NCI-H2227 (cell line): ENCODE data around the gene ATG9A.

Source experiments
- DNase-seq: peaks from one replicate; lab custom pipeline; 2025; ENCODE audit not compliant: unreplicated experiment; lab: John Stamatoyannopoulos, UW

Gene ATG9A

DNA sequence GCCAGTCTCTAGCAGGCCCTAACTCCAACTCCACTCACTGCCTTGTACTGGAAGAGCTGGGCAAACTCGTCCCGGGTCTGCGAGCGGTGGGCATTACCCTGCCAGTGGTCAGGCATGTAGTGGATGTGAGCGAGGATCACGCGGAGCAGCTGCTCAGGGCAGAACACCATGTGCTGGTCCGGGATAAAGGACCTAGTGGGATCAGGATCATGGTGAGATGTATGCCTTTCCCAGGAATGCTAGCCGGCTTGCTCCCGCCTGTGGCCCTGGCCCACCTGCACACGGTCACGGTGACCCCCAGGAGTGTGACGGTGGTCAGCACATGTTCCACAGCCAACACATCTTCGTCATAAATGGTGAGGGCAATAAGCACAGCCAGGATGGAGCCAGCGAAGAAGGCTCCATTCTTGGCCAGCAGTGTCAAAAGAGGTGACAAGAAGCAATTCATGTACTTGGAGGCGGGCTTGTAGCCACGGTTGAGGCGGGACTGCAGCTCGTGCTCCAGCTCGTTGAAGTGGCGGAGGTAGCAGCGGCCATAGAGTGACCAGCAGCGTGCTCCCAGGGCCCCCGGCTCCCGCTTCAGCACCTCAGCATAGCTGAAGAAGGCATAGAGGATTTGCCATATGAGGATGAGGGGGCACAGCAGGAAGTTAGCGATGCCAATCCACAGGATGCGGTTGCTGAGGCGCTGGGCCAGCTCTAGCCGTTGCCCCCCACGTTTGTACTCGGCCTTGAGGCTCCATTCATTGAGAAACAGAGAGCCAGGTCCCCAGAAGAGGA is 5.4 kb downstream of the ATG9A start:
- no peak for DNase-seq

DNA sequence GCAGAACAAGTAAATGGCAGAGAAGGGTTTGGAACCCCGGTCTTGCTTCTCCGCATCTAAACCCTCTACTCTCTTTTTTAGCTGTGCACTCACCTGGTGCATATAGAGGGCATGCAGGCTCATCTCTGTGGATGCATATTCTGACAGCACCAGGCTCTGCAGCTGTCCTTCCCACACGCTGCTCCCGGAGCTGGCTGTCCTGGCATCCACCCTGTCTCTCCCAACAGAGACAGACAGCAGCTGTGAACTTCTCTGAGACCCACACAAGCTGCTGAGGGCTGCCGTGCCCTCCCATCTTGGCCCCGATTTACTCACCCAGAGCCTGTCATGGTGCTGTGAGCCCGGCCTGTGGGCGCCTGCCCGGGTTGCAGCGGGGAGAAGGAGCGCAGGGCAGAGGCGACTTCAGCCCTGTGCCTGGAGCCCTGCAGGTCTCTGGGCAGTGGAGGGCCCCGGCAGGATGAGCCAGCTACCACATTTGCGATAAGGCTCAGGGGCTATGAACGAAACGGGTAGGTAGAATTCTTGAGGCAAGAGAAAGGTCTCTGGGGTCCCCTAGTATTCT is 7.4 kb downstream of the ATG9A start:
- DNase-seq = no peak

DNA sequence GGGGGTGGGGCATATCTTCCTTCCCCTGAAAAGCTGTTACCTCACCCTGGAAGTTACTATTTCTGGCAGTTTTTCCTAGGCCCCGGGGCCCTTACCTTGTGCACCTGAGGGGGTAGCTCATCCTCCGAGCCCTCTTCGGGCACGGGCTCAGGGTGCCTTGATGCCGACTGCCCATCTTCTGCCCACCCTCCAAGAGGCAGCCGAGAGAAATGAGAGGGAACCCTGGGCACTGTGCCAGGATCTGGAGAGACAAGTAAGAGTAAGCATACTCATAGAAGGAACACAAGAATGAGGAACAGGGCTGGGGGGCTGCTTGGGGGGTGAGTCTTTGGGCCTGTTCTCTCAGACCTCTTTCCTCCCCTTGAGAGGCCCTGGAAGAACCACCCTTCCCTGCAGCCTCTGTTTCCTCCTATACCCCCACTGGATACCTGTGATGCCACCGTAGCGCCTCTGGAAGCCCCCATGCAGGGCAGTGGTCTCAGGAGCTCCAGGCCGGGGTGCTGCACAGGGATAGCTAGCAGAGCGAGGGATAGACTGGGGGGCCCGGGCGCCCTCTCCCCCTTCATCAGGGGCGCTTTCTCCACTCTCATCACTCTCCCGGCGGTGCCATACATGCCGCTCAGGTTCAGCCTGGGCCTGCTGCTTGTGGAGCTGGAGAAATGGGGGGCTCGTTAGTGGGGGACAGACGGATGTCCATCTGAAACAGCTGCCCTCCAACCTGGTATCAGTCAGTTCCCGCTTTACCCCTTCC is 8.6 kb downstream of the ATG9A start:
- no peak for DNase-seq

DNA sequence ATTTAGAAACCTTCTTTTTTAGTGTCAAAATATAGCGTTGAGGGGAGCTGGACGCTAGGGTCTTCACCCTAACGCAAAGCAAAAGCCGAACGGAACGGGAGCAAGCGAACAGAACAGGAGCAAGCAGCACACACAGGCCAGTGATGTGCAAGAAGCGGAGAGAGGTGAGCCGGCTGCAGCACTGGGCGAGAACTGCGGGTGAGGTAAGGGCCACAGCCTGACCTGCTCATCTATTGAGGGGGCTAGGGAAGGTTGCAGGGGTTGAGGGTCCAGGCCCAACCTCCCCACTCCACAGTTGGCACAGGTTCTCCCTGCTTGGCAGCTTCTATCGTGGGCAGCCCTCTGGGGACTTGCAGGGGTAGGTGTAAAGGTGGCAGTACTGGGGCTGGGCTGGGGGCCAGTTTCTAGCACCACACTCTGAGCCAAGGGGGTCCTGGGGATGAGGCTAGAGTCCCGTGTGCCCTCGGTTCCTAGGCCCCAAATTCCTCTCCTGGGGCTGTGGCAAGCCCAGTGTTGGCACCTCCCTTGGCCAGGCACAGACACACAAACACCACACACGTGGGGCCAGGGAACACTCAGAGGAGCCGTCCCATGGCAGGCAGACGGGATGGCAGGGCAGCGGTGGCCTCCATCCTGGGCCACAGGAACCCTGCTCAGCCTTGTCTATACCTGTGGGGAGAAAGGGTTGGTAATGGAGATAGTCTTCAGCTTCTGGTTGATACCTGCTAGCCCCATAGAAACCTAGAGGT is 9.5 kb downstream of the ATG9A start:
- no peak for DNase-seq

DNA sequence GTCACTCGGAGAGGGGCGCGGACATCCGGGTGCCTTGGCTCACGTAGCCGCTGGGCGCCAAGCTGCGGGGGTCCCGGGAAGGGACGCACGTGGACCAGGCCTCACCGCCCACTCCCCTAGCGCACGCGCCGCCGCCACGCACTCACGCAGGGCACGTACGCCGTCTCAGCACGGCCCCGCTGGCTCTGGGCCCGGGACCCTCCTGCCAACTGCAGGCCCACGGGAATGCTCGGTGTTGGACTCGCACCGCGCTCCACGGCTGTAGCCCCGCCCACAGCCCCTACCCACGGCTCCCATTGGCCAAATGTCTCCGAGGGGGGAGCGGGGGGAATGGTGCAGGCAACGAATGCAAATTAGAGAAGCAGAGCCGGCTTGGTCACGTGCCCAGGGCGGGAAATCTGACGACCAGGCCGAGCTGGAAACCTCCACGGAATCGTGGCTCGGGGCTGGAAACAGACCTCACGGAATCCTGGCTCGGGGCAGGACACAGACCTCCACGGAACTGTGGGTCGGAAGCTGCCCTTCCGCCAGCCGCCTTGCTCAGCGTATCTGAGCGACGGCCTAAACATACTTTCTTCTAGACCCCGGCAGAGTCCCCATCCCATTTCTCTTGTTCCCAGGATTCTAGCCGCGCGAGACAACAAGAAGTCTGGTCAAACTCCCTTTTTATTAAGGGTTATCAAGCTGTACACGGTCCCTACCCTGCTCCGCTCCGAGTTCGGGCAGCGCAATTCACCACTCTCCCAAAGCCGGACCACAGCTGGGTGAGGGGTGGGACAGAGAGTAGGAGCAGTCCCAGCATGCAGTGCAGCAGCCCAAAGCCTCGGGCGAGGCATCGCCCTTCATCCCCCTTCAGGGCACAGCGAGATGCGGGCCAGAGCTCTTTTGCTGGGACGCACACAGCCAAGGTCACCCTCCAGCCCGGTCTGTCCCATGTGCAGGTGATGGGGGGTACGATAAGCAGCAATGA is 10.4 kb downstream of the ATG9A start, which contains the start of gene ABCB6:
Gene ABCB6, minus strand, starts transcription at position 227 of the 970 bp plus-strand sequence. CDS start 285 bp downstream, outside the sequence.
- peak; percentile 97 for DNase-seq

DNA sequence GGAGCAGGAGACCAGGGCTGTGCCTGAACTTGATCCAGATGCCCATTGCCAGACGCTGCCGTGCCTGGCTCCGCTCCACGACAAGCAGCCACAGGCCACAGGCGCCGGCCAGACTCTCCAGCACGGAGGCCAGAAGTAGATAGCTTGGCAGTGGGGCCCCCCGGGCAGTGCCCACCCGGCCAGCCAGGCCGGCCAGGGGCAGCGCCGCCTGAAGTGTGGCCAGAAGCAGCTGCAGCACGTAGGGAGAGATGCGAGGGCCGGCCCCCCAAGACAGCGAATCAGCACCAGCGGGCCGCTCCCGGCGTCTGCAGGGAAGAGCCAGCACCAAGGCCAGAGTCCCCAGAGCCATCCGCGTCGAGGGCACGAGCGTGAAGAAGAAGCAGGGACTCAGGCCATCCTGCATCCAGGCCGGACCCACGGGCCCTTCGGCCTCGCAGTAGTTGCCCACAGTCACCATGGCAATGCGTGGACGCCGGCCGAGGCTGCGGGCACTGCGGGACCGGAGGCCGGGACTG is 11.2 kb downstream of the ATG9A start:
- peak; percentile 77 for DNase-seq

DNA sequence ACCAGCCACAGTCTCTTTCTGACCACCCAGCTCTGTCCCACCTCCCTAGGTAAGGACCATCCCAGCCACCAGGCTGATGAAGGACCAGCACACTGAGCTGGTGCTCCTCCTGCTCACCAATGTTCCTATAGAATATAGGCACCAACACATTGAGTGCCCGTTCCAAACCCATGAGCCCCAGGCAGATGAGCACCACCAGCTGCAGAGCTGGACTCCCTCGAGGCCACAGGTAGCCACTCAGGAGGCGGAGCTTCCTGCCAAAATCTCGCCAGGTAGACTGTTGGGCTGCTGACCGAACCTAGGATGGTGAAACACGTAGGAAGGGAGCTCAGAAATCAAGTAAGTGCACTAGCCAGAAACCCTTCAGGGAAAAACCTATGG is 12.9 kb downstream of the ATG9A start:
- DNase-seq = no peak

DNA sequence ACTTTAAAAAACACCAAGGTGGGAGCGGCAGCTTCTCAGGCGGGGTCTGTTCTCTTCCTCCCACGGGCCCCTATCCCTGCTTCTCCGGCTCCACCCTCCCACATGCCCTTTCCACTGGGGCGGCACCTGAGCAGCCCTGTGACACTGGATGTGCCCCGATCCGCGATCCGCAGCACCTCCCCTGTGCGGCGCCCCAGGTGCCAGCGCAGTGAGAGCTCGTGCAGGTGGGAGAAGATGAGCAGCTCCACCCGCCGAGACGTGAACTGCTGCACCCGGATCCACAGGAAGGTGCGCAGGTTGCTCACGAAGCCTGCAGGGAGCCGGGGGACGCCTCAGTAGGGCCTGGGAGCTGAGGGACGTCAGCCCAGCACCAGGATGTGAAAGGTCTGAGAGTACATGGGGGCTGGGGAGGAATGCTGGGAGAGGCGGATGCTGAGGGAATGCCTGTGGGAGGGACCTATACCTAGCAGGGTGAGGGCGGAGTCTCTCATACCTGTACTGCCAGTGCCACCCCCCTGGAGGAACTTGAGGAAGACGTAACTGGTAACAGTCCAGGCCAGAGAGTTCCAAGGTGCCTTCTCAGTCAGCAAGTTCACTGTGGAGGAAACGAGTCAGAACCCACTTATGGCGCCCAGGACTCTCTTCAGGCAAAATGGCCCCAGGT is 13.4 kb downstream of the ATG9A start:
- no peak for DNase-seq

DNA sequence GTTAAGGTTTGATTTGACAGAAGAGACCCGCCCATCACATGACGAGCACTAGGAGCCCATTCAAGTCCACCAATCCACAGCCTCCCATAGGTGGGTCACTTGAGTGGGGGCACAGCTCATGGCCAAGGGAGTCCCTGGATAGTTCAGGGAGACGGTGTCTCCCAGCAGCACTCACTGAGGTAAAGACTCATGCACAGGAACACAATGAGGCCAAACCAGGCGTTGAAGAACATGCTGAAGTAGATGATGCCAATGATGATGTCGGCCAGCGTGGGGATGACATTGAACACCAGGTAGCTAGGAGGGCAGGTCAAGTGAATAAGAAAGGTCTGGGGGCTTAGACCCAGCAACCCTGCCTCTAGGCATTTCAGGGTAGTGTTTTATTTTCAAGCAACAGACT is 14.7 kb downstream of the ATG9A start:
- no peak for DNase-seq

DNA sequence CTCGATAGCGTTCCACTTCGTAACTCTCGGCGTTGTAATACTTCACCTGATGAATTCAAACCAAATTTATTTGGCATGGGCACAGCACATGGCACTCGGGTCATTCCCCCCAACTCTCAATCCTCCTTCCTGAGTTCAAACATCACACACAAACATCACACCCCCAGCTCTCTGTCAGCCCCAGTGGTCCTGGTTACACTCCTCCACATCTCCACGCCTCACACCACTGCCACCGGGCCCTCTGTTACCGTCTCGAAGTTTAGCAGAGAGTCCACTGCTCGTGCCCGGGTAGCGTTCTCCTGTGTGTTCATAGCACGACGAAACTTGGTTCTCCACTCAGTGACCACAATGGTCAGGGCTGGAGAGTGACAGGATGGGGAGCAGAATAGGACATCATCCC is 15.3 kb downstream of the ATG9A start:
- no peak for DNase-seq

DNA sequence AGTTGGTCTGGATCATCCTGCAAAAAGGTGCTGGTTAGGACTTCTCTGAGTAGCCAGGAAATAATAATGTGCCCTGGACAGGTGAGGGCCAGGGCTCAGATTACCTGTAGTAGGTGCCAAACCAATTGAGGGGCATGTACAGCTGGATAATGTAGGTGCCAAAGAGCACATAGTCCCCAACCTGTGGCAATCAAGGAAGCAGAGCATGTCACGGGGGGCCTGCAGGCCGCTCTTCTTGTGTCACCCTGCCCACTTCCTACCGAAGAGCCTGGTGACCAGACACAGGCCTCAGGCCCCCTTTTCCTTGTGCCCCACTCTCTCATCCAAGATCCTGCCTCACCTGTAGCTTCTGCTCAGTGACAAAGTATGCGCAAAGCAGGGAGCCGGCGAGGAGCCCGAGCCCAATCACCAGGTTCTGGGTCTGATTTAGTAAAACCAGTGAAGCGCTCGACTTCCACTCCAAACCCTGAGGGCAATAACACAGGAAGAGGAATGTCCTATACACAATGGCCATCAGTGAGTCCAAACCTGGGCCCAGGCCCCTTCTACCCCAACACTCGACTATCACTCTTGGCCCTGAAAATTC is 15.9 kb downstream of the ATG9A start:
- no peak for DNase-seq

DNA sequence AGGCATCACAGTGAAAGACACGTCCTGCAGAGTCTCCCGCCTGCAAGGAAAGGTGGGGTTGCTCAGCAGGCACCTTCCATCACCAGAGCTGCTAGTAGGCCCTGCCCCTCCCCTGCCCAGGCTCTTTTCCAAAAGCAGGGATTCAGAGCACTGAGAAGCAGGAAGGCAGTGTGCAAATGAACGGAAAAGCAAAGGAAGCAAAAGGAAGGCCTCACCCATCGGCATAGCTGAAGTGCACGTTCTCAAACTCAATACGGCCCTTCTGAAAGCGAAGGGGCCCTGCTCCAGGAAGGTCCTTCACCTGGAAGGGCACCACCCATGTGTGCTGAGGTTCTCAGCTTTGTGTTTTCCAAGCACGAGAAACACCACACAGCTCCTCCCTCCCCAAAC is 16.4 kb downstream of the ATG9A start:
- DNase-seq = no peak

DNA sequence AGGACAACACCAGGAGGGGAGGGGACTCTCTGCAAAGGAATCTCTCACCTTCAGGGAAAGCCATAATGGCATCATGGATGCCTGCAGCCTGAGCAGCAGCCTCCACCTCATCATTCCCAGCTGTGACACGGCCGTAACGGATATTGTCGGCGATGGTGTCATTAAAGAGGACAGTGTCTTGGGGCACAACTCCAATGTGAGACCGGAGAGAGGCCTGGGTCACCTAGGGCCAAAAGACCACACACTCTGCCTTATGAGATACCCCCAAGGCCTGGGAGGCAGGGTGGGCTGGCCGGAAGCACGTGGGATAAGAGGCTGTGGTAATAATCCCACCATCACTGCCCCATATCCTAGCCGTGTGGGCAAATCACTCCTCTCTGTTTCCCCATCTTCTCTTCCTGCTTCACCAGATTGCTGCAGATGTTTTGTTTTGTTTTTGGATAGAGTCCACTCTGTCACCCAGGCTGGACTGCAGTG is 18.5 kb downstream of the ATG9A start:
- no peak for DNase-seq

DNA sequence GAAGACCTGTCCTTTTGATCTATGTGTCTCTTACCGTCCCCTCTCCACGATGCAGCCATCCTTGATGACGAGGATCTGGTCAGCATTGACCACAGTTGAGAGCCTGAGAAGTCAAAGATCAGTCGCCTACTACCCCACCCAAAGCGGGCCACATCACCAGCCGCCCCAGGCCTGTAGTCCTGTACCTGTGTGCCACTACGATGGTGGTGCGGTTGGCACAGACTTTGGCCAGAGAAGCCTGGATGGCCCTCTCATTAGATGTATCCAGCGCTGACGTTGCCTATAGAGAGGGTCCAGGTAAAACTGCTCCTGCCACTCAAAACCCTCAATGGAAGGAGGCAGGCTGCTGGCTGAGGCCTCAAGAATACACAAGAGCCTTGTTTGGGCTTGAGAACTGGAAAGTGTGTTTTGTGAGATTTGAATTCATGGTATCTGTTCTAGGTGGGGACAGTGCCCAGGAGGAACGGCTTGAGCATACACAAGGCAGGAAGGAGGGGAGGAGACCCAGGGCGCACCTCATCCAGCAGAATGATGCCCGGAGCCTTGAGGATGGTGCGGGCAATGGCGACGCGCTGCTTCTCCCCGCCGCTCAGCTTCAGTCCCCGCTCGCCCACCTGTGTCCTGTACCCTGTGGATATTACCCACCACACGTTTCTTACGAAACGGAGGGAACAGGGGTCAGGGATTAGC is 19.1 kb downstream of the ATG9A start:
- no peak for DNase-seq

DNA sequence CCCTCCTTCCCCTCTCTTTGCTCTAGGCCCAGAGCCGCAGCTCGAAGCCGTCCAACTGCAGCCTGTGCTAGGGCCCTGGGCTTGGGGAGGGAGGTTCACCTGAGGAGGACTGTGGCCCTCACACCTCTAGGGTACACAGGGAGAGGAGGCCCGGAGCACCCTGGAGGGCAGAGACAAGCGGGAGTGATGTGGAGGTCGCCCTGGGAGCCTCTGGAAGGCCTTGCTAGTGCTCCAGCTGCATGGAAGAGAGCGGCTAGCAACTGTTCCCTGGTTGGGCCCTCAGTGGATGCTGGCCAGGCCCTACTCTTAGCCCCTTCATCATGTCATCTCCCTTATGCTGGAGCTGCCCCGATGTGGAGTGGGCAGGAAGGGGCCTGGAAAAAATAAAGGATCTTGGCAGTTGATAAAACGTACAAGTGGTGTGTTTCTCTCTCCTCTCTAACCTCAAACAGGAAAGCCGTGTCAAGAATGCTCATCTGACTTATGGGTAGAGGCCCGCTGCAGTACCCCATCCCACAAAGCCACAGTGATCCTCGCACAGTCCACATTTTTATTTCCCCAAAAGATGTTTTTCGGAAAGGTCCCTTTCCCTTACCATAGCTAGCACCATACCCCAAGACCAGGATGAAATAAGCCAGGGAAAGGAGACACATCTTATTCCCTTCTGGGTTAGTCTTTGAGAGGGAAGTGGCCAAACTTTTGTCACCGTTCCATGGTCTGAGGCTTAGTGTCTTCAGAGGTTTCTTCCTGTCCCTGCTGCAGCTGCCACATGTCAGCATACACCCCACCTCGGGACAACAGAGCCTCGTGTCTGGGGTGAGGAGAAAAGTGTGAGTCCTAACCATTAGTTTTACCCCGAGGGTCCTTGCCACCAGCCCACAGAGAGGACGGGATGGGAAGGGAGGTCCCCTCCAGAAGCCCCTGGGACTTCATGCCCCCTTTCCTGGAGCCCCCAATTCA is 19.9 kb downstream of the ATG9A start:
- DNase-seq = no peak

DNA sequence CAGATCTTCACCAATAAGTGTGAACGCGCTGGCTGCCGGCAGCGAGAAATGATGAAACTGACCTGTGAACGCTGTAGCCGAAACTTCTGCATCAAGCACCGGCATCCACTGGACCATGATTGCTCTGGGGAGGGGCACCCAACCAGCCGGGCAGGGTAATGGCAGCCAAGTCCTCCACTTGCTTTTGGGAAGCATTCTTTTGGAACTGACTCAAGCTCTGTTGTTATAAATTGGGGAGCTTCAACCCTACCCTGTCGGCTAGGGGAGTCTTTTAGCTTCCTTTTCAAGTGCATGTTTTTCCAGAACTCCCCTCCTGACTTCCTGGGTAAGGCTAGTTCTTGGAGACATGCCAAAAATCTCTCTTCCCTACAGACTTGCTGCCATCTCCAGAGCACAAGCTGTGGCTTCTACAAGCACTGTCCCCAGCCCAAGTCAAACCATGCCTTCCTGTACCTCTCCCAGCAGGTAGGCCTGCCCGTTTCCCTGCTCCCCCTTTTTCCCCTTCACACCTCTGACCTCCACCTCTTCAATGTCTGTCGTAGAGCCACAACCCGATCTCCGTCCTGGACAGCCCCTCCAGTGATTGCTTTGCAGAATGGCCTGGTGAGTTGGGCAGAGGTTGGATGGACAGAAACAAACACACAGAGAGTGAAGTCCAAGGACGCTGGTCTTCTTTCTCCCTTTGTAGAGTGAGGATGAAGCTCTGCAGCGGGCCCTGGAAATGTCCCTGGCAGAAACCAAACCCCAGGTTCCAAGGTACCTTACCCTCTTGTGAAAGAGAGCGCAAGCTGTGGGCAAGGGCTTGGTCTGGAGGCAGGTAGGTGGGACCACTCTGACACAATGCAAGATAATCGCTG is 21.3 kb downstream of the ATG9A start:
- DNase-seq = peak; percentile 67
